ENCODE results near the gene SLC39A11.
"Not testable (repeated sequence)": the region's sequence is repeated elsewhere in the genome, so short reads cannot be mapped to it uniquely, and the experiment has no call there.

The SLC39A11 gene

GRCh38 chr17:73069841-73070240, 22.6 kb downstream of the SLC39A11 start:
- DNase-seq, result no peak

GRCh38 chr17:73069164-73069770, 23.2 kb downstream of the SLC39A11 start:
- DNase-seq, result no peak

- no peak for DNase-seq
These were observed 23.9 kb downstream of the SLC39A11 start for GRCh38 chr17:73068322-73069153.

GRCh38 chr17:73067699-73068098, 24.8 kb downstream of the SLC39A11 start:
- DNase-seq, result not testable (repeated sequence)

GRCh38 chr17:73067075-73067474, 25.4 kb downstream of the SLC39A11 start:
- no peak for DNase-seq

GRCh38 chr17:73066148-73066884, 26.2 kb downstream of the SLC39A11 start:
- DNase-seq, result no peak

GRCh38 chr17:73065376-73065775, 27.1 kb downstream of the SLC39A11 start:
- DNase-seq, result no peak

- no peak for DNase-seq
These were observed 28.2 kb downstream of the SLC39A11 start for GRCh38 chr17:73064084-73064938.

GRCh38 chr17:73062726-73063125, 29.8 kb downstream of the SLC39A11 start:
- DNase-seq, result no peak

- no peak for DNase-seq
These were observed 31.3 kb downstream of the SLC39A11 start for GRCh38 chr17:73061161-73061560.

- DNase-seq, result no peak
These were observed 31.8 kb downstream of the SLC39A11 start for GRCh38 chr17:73060721-73061120.

- DNase-seq, result not testable (repeated sequence)
These were observed 32.8 kb downstream of the SLC39A11 start for GRCh38 chr17:73059713-73060112.

- no peak for DNase-seq
These were observed 34.5 kb downstream of the SLC39A11 start for GRCh38 chr17:73058022-73058421.

- no peak for DNase-seq
These were observed 35.3 kb downstream of the SLC39A11 start for GRCh38 chr17:73057196-73057595.

- DNase-seq, result no peak
These were observed 39.6 kb downstream of the SLC39A11 start for GRCh38 chr17:73052923-73053322.

- no peak for DNase-seq
These were observed 41.7 kb downstream of the SLC39A11 start for GRCh38 chr17:73050797-73051196.

- no peak for DNase-seq
These were observed 44.3 kb downstream of the SLC39A11 start for GRCh38 chr17:73048170-73048569.

- no peak for DNase-seq
These were observed 46.8 kb downstream of the SLC39A11 start for GRCh38 chr17:73045724-73046123.

GRCh38 chr17:73043686-73044581, 48.6 kb downstream of the SLC39A11 start:
- DNase-seq, result peak; percentile 34

GRCh38 chr17:73042809-73043685, 49.4 kb downstream of the SLC39A11 start:
- DNase-seq, result no peak

GRCh38 chr17:73042225-73042624, 50.3 kb downstream of the SLC39A11 start:
- DNase-seq, result no peak
